GM21447 (cell line): ENCODE measurements around the gene PRKCA.

Source experiments
- ATAC-seq: cut with Tn5 transposase; IDR thresholded peaks from one replicate; pipeline ENCODE4 v1.9.1; 2021; ENCODE audit not compliant: unreplicated experiment

PRKCA gene

DNA sequence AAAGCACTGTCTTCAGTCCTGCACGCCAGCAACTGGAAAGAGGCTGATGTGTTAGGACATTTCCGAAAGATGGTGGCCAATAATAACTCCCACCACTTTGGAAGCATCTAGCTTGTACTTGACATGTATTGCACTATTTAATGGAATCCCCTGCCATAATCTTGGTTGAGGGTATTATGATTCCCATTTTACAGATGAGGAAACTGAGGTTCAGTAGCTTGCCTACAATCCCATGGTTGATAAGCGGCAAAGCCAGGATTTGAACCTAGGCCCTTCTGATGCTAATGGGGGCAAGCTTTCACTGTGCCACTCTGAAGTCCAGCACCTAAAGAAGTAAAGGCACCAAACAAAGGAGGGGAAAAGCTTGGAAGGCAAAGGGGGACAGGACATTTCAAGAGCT, 540.5 kb downstream of the PRKCA start:
- ATAC-seq: no peak

- ATAC-seq: no peak
Observed at GRCh38 chr17:66843627-66844026, 541.2 kb downstream of the PRKCA start.

- ATAC-seq: no peak
Observed at GRCh38 chr17:66847704-66848103, 545.3 kb downstream of the PRKCA start.

- no peak for ATAC-seq
Observed at GRCh38 chr17:66848496-66848895, 546.1 kb downstream of the PRKCA start.

DNA sequence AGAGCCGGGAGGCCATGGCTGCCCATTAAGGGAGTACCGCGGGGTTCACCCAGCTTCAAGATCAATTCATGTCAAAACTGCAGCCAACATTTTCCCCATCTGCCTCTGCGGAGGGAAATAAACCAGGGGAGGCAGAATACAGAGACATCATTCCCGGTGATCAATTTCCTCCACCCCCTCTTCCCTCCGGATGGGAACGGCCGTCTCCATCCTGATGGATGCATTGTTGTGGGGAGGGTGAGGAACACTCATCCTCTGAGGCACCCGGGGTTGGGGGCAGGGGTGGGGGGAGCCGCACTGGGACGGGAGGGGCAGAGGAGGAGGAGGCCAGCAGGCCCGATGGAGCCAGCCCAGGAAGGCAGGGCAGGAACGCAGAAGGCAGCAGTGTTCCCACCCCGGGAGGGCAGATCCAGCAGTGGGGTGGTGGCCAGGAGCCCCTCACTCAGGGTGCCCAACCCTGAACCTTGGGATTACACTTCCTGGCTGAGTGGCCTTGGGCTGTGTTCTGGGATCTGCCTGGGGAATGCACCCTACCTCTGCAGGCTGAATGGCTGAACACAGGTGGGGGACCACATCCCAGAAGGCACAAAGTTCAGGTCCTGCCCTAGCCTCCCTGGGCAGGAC, 546.7 kb downstream of the PRKCA start:
- ATAC-seq: no peak

DNA sequence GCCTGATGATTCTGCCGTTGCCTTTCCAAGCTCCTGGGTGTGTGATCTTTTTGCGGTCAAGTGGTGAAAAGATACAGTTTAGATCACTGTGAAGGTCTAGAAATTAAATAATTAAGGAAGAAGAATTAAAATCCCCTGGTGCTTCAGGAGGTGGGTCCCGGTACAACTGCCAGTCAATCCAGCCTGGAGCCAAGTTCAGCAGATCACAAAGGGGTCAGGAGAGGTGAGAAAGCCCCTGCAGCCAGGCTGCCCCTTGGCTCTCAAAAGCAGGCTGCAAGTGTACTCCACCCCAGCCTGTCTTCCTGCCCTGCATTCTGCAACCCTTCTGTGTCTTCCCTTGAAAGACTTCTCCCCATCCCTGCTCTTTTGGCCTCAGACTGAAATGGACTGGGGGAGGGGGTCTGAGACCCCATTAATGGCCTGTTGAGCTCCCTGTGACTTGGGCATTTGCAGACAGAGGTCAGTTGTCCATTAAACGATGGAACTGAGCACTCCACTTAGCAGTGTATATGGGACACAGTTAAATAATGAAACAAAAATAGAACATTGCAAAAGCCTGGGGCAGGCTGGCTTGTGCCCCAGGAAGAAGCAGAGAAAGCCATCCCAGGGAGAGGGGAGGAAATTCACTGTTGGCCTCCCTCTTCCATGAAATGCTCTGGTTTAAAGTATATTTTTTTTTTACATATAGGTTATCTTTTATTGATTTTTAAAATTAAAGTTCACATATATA, 547.6 kb downstream of the PRKCA start:
- ATAC-seq: no peak

DNA sequence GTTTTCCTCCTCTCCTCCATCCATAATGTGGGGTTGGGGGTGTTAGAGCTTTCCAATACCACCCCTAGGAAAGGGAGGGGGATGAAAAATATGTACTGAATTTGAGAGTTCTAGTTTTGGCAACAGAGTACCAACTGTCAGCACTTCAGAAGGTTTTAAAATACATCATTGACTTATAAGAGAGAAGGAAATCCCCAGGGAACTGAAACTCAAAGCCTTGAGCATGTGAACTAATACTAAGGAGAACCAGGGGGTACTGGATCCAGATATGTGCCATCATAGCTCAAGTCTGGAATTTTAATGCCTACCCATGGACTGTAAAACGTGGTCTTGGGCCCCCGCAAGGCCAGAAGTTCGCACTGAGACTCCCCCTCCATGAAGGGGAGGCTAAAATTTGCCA, 548.3 kb downstream of the PRKCA start:
- ATAC-seq: no peak

GRCh38 chr17:66855204-66855603, 552.8 kb downstream of the PRKCA start:
- ATAC-seq: no peak

DNA sequence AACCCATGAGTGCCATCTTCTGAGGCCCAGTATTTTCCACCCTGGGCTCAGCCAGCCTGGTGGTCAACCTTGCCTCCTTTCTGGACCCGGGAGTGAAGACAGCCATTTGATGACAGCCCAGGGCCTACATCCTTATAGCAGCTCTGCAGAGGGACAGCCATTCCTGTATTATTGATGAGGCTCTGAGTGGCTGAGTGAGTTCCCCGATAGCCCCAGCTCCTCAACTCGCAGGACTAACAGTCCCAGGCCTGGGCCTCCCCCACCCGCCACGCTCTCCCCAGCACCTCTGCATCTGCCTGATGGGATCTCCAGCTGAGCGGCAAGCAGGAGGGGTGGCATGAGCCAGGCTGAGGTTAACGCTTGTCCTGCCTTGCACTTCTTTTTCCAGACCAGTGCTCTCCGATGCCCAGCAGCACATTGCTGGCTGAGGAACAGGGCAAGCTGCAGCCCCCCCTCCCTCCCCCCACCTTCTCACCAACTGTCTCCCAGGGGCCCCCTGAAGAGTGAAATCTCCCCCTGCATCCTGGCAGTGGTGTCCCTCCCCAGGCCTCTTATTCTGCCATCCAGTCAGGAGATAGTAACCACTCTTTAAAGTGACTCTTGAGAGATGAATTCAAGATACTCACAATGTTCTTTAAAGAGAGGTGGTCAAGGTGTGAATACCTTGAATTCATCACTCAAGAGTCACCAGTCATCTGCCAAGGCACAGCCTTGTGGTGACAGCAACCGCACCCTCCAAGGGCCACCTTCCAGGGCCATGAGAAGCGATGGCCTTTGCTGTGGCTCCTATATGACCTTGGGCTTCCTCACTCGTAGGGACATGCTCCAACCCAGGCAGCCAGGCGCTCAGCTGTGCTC, 556.0 kb downstream of the PRKCA start:
- no peak for ATAC-seq

GRCh38 chr17:66859353-66859752, 556.9 kb downstream of the PRKCA start:
- no peak for ATAC-seq

- no peak for ATAC-seq
Observed at GRCh38 chr17:66860204-66860603, 557.8 kb downstream of the PRKCA start.
